ENCODE measurements around the gene COX7A2.

GRCh38 chr6:75234126-75234865 lies 9.3 kb downstream of the COX7A2 start:
- TF ChIP-seq, protein P1, sequence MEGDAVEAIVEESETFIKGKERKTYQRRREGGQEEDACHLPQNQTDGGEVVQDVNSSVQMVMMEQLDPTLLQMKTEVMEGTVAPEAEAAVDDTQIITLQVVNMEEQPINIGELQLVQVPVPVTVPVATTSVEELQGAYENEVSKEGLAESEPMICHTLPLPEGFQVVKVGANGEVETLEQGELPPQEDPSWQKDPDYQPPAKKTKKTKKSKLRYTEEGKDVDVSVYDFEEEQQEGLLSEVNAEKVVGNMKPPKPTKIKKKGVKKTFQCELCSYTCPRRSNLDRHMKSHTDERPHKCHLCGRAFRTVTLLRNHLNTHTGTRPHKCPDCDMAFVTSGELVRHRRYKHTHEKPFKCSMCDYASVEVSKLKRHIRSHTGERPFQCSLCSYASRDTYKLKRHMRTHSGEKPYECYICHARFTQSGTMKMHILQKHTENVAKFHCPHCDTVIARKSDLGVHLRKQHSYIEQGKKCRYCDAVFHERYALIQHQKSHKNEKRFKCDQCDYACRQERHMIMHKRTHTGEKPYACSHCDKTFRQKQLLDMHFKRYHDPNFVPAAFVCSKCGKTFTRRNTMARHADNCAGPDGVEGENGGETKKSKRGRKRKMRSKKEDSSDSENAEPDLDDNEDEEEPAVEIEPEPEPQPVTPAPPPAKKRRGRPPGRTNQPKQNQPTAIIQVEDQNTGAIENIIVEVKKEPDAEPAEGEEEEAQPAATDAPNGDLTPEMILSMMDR (IDR thresholded peaks at IDR 0.05): no peak
- TF ChIP-seq POLR2A (IDR thresholded peaks at IDR 0.05): no peak
- no peak for TF ChIP-seq EP300 (IDR thresholded peaks at IDR 0.05)
